OCI-LY7 (cell line): Measurements from ENCODE around the gene FHIT. TPM values are rescaled to one million over a fixed set of nuclear protein-coding genes. Genes with fewer than 3 reads are reported as not detected.

Experiments used
- BruUV-seq: library from RNA; stranded (reverse); fragments of 400-500 nt; replicated peaks from 2 replicates; lab custom pipeline; 2021; lab: Mats Ljungman, UMichigan
- CTCF ChIA-PET: fragments of 300-600 bp; sonication (Branson Sonifier 250); formaldehyde crosslinking; loops from one replicate; lab custom pipeline; 2022; ENCODE audit warnings: antibody characterized with exemption; ENCODE audit not compliant: unreplicated experiment; lab: Charles Lee
- POLR2A ChIA-PET: fragments of 300-600 bp; sonication (Branson Sonifier 250); formaldehyde crosslinking; loops from one replicate; lab custom pipeline; 2022; ENCODE audit warnings: antibody characterized with exemption; lab: Charles Lee
- DNase-seq: peaks from one replicate; pipeline ENCODE4 v3.0.0-alpha.2; 2015; ENCODE audit warnings: low spot score
- H2AFZ ChIP-seq: fragments of 200-600 bp; sonication (generic), shearing (Covaris generic); 2 replicates; pipeline ENCODE4 v1.6.1; 2014; ENCODE audit warnings: mild to moderate bottlenecking, antibody characterized with exemption, low read length, moderate library complexity
- H3K27ac ChIP-seq: fragments of 200-600 bp; sonication (generic); 2 replicates; pipeline ENCODE4 v1.5.1; 2014; ENCODE audit warnings: mixed run types, low read depth, mild to moderate bottlenecking, moderate library complexity, low read length, inconsistent platforms; ENCODE audit not compliant: poor library complexity, severe bottlenecking
- H3K36me3 ChIP-seq: fragments of 200-600 bp; sonication (generic); 2 replicates; pipeline ENCODE4 v1.6.1; 2014; ENCODE audit warnings: mild to moderate bottlenecking, antibody characterized with exemption, low read length, moderate library complexity, mixed read lengths; ENCODE audit not compliant: insufficient read depth
- H3K4me1 ChIP-seq: fragments of 200-600 bp; sonication (generic); 2 replicates; pipeline ENCODE4 v1.5.1; 2014; ENCODE audit warnings: mild to moderate bottlenecking, low read length; ENCODE audit not compliant: insufficient read depth, poor library complexity, severe bottlenecking
- H3K4me2 ChIP-seq: fragments of 200-600 bp; sonication (generic); 2 replicates; pipeline ENCODE4 v1.6.1; 2014; ENCODE audit warnings: mild to moderate bottlenecking, low read length
- H3K4me3 ChIP-seq: fragments of 200-600 bp; sonication (generic); 2 replicates; pipeline ENCODE4 v1.5.1; 2014; ENCODE audit warnings: mild to moderate bottlenecking, low read depth, low read length; ENCODE audit not compliant: poor library complexity, severe bottlenecking
- H3K79me2 ChIP-seq: fragments of 200-600 bp; sonication (generic); 2 replicates; pipeline ENCODE4 v1.6.1; 2016; ENCODE audit warnings: low read depth, mild to moderate bottlenecking, low read length, moderate library complexity, mixed read lengths; ENCODE audit not compliant: insufficient read depth
- H3K9me2 ChIP-seq: fragments of 200-600 bp; sonication (generic); 2 replicates; pipeline ENCODE4 v1.6.1; 2016; ENCODE audit warnings: mild to moderate bottlenecking, low read length, mixed read lengths; ENCODE audit not compliant: insufficient read depth
- H3K9me3 ChIP-seq: fragments of 200-600 bp; sonication (generic); 2 replicates; pipeline ENCODE4 v1.6.1; 2014; ENCODE audit warnings: mild to moderate bottlenecking, mixed run types, low read length, mixed read lengths
- H4K20me1 ChIP-seq: fragments of 200-600 bp; sonication (generic); 2 replicates; pipeline ENCODE4 v1.6.1; 2014; ENCODE audit warnings: mild to moderate bottlenecking, antibody characterized with exemption, low read length, moderate library complexity, mixed read lengths; ENCODE audit not compliant: insufficient read depth
- CTCF ChIP-seq: fragments of 200-600 bp; sonication (generic); conservative IDR thresholded peaks from 2 replicates; pipeline ENCODE4 v1.5.1; 2014; ENCODE audit warnings: mild to moderate bottlenecking, antibody characterized with exemption, low read length, moderate library complexity, mixed read lengths
- EZH2phosphoT487 ChIP-seq: fragments of 200-600 bp; sonication (generic); IDR thresholded peaks from 2 replicates; pipeline ENCODE4 v1.6.1; 2018; ENCODE audit warnings: low read depth, borderline replicate concordance, mild to moderate bottlenecking, mixed run types, antibody characterized with exemption, low read length, moderate library complexity, mixed read lengths
- intact Hi-C: fragments of 100-400 bp; cut with micrococcal nuclease; formaldehyde crosslinking; loops from one replicate; pipeline ENCODE4 v1.10.0; 2022; ENCODE audit not compliant: unreplicated experiment
- total RNA-seq, 2 experiments: library from RNA; depleted of rRNA in 1 of 2; stranded (reverse); fragments of >200 nt in 1 of 2; shearing (Covaris generic) in 1 of 2; gene quantifications; 2 replicates each; pipeline ENCODE4 v1.2.3, GENCODE V29; 2014 to 2022

The FHIT gene
- total RNA-seq, 2 experiments from 2014 or later: 5.0 to 10.9 TPM

DNA sequence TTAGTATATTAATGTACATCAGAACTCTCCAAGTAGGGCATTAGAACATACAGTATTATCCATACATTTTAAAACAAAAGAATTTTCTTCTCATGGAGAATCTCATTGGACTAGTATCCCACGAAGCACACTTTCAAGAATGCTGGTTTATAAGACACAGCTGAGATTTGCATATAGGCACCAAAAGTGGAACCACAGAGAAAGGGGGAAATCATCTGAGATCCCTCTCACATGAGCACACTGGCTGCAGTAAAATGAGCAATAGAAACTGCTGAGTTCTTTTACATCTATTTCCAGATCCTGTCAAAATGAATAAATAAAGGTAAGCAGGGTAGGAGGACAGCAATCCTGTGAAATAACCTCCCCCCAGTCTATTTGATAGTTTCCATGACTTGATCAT lies 665.3 kb downstream of the FHIT start:
- peaks cover 4% of the 10 kb centered on the region for H3K4me1 ChIP-seq
- intact Hi-C loops: no loop called here
- BruUV-seq: no TSS peak
- H3K4me2 ChIP-seq: no peak overlapping the region
- H3K9me2 ChIP-seq: no peaks in the 10 kb centered on the region
- H2AFZ ChIP-seq: no peak overlapping the region
- ChIA-PET POLR2A (no interaction called here), CTCF (no interaction called here)
- H3K27ac ChIP-seq: no peak overlapping the region
- H3K9me3 ChIP-seq: no peaks in the 10 kb centered on the region
- no peak for DNase-seq
- H3K36me3 ChIP-seq: no peaks in the 10 kb centered on the region
- TF ChIP-seq EZH2phosphoT487: no peak
- H4K20me1 ChIP-seq: no peaks in the 10 kb centered on the region
- H3K79me2 ChIP-seq: no peaks in the 10 kb centered on the region
- no peak overlapping the region for H3K4me3 ChIP-seq

- H3K4me1 ChIP-seq: peaks cover 4% of the 10 kb centered on the region
- no peaks in the 10 kb centered on the region for H3K36me3 ChIP-seq
- H3K4me2 ChIP-seq: no peak overlapping the region
- no peak for DNase-seq
- no peaks in the 10 kb centered on the region for H3K79me2 ChIP-seq
- no peak overlapping the region for H2AFZ ChIP-seq
- BruUV-seq: no TSS peak
- TF ChIP-seq CTCF: no peak
- no peak for TF ChIP-seq EZH2phosphoT487
- intact Hi-C loops: no loop called here
- POLR2A ChIA-PET: no interaction called here
- no peaks in the 10 kb centered on the region for H3K9me3 ChIP-seq
- H3K27ac ChIP-seq: no peak overlapping the region
- CTCF ChIA-PET: no interaction called here
- H3K4me3 ChIP-seq: no peak overlapping the region
- no peaks in the 10 kb centered on the region for H3K9me2 ChIP-seq
- H4K20me1 ChIP-seq: no peaks in the 10 kb centered on the region
These were observed 667.0 kb downstream of the FHIT start for GRCh38 chr3:60584250-60584649.

DNA sequence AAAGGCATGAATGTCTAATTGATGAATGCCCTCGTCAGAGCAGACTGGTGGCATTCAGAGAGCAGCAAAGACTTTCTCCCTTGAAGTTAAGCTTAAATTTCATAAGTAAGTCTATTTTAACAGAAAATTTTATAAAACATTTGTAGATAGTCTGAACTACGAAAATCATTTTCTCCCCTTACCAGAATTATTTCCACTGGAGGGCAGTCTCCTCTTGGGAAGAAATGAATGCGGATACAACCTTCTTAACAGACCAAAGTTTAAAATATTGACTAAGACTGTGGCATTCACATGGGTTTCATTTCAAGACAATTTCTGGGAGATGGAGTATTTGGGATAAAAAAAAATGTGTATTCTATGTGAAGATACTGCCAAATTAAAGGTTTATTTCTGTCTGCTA lies 669.0 kb downstream of the FHIT start:
- Histone ChIP-seq H3K9me3 (no peaks in the 10 kb centered on the region), H3K36me3 (no peaks in the 10 kb centered on the region), H3K79me2 (no peaks in the 10 kb centered on the region), H2AFZ (no peak overlapping the region), H3K9me2 (no peaks in the 10 kb centered on the region), H3K4me2 (no peak overlapping the region), H3K27ac (no peak overlapping the region), H3K4me1 (peaks cover 8% of the 10 kb centered on the region), H3K4me3 (no peak overlapping the region), H4K20me1 (no peaks in the 10 kb centered on the region)
- intact Hi-C loops: no loop called here
- CTCF ChIA-PET: no interaction called here
- TF ChIP-seq CTCF (0 out of 2 replicates have a peak, but pooled peaks have one; percentile 20), EZH2phosphoT487 (no peak)
- BruUV-seq: no TSS peak
- POLR2A ChIA-PET: no interaction called here
- no peak for DNase-seq
